ENCODE measurements around the gene RANGAP1.

- TF ChIP-seq, protein P1, sequence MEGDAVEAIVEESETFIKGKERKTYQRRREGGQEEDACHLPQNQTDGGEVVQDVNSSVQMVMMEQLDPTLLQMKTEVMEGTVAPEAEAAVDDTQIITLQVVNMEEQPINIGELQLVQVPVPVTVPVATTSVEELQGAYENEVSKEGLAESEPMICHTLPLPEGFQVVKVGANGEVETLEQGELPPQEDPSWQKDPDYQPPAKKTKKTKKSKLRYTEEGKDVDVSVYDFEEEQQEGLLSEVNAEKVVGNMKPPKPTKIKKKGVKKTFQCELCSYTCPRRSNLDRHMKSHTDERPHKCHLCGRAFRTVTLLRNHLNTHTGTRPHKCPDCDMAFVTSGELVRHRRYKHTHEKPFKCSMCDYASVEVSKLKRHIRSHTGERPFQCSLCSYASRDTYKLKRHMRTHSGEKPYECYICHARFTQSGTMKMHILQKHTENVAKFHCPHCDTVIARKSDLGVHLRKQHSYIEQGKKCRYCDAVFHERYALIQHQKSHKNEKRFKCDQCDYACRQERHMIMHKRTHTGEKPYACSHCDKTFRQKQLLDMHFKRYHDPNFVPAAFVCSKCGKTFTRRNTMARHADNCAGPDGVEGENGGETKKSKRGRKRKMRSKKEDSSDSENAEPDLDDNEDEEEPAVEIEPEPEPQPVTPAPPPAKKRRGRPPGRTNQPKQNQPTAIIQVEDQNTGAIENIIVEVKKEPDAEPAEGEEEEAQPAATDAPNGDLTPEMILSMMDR (IDR thresholded peaks at IDR 0.05), result no peak
- TF ChIP-seq POLR2A (IDR thresholded peaks at IDR 0.05) (no peak), POLR2AphosphoS5 (IDR thresholded peaks at IDR 0.05) (no peak), EP300 (IDR thresholded peaks at IDR 0.05) (no peak)
These were observed 69.0 kb downstream of the RANGAP1 start for GRCh38 chr22:41216984-41217383.

All from stomach (tissue), 4 donors.